ENCODE results near the gene DYNLRB1. TPM values are rescaled to one million over a fixed set of nuclear protein-coding genes. Genes with fewer than 3 reads are reported as not detected.
A peak's percentile ranks its signal among the peaks of the same experiment; 100 is the strongest.
"Not testable (repeated sequence)": the region's sequence is repeated elsewhere in the genome, so short reads cannot be mapped to it uniquely, and the experiment has no call there.

DYNLRB1 gene
- total RNA-seq, 1 donor from 2014 or later: 135 TPM

DNA sequence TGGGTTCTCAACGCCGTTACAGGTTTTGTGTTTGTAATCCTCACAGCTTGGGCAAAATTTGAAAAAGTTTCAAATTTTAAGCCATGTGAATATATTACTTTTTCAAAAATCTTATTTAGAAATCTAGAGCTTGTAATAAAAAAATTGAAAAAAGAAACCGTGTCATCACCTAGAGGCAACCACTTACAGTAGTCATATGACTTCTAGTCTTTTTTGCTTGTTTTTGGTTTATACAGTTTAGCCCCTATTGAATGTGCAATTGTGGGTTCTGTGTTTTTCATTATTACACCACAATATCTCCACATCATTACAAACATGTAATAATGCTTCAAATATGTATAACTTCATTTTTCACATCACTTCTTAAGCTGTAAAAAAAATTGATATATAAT is 888 bp downstream of the DYNLRB1 start:
- Histone ChIP-seq H3K27ac (peak overlapping the region; percentile 97), H3K27me3 (no peaks in the 10 kb centered on the region), H3K4me1 (peaks cover 58% of the 10 kb centered on the region), H3K4me3 (peak overlapping the region; percentile 60 to 78), H3K36me3 (peaks cover 0 to 10% of the 10 kb centered on the region in 2 donors), H3K9me3 (no peaks in the 10 kb centered on the region)
- no peak for DNase-seq (ENCODE audit: extremely low spot score in 2 of 2)
- intact Hi-C loops (cut with DNase I): no loop called here
- TF ChIP-seq CTCF (IDR thresholded peaks at IDR 0.05) (no peak), POLR2AphosphoS5 (IDR thresholded peaks at IDR 0.05; ENCODE audit: insufficient read depth in 1 of 2, low read depth in 1 of 2) (no peak), POLR2A (IDR thresholded peaks at IDR 0.05) (no peak)

DNA sequence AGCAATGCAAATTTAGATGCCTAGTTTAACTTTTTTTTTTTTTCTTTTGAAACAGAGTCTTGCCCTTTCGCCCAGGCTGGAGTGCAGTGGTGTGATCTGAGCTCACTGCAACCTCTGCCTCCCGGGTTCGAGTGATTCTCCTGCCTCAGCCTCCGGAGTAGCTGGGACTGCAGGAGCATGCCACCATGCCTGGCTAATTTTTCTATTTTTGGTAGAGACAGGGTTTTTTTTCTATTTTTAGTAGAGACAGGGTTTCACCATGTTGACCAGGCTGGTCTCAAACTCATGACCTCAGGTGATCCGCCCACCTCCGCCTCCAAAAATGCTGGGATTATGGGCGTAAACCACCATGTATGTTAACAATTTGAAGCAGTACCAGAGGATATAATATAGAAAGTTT is 2.6 kb downstream of the DYNLRB1 start:
- intact Hi-C loops (cut with DNase I); H3K27me3 ChIP-seq; H3K9me3 ChIP-seq; H3K27ac ChIP-seq; DNase-seq (ENCODE audit: extremely low spot score in 2 of 2); H3K36me3 ChIP-seq; H3K4me3 ChIP-seq: not testable (repeated sequence)
- peaks cover 71% of the 10 kb centered on the region for H3K4me1 ChIP-seq

DNA sequence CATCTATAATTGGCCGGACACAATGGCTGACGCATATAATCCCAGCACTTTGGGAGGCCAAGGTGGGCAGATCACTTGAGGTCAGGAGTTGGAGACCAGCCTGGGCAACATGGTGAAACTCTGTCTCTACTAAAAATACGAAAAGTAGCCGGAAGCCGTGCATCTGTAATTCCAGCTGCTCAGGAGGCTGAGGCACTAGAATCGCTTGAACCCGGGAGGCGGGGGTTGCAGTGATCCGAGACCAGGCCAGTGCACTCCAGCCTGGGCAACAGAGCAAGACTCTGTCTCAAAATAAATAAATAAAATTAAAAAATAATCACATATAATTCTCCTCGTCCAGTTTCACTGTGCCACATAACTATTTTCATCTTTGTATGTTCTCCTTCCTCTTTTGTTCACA is 3.6 kb downstream of the DYNLRB1 start:
- H3K27ac ChIP-seq; DNase-seq (ENCODE audit: extremely low spot score in 2 of 2); H3K4me3 ChIP-seq; H3K9me3 ChIP-seq; H3K36me3 ChIP-seq; H3K27me3 ChIP-seq: not testable (repeated sequence)
- peaks cover 76% of the 10 kb centered on the region for H3K4me1 ChIP-seq
- intact Hi-C loops (cut with DNase I): loop anchor here (10.0 kb wide), 1 partner anchor 205 kb away; no protein-coding TSS in a partner anchor

DNA sequence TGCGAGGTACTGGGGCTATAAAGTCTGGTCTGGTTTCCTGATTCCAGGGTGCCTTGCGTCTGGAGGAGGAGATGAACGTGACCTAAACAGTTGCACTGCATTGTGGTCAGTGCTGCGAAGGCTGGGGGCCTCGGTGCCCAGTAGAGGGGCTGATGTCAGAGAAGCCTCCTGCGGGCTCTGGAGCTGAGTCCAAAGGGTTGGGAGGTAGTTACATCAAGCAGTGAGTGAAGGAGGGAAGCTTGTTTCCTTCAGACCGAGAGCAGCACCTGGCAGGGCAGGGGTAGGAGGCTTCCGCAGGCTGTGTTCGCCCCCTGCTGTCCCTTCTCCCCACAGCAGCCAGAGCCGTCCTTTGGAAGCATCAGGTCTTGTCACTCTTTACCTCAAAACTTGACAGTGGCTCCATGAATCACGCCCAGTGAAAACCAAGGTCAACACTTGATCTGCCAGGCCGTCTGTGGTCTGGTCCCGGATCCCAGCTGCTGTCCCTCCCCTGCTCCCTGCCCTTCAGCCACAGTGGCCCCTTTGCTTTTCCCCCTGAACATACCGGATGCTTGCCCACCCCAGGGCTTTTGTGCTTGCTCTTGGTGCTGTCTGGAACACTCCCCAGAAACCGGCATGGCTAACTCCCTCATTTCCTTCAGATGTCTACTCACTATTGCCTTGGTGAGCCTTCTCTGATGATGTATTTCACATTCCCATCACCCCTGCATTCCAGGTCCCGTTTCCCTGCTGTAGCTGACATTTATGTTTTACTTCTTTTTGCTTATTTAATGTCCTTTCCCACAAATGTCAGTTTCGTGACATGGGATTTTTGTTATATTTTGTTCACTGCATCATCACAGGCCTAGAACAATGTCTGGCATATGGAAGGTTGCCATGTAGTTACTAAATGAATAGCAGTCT is 7.0 kb downstream of the DYNLRB1 start:
- peaks cover 0 to 23% of the 10 kb centered on the region in 2 donors for H3K36me3 ChIP-seq
- H3K9me3 ChIP-seq: no peaks in the 10 kb centered on the region
- intact Hi-C loops (cut with DNase I): loop anchor here (10.0 kb wide), 1 partner anchor 208 kb away; no protein-coding TSS in a partner anchor
- peak in 1 of 2 donors; percentile 81 for DNase-seq (ENCODE audit: extremely low spot score in 2 of 2)
- H3K27ac ChIP-seq: peak overlapping the region; percentile 78
- TF ChIP-seq CTCF (IDR thresholded peaks at IDR 0.05) (peak in 2 of 3 experiments; percentile 8 to 34), POLR2AphosphoS5 (IDR thresholded peaks at IDR 0.05; ENCODE audit: insufficient read depth in 1 of 2, low read depth in 1 of 2) (no peak)
- peaks cover 82% of the 10 kb centered on the region for H3K4me1 ChIP-seq
- H3K4me3 ChIP-seq: no peak overlapping the region
- no peaks in the 10 kb centered on the region for H3K27me3 ChIP-seq

DNA sequence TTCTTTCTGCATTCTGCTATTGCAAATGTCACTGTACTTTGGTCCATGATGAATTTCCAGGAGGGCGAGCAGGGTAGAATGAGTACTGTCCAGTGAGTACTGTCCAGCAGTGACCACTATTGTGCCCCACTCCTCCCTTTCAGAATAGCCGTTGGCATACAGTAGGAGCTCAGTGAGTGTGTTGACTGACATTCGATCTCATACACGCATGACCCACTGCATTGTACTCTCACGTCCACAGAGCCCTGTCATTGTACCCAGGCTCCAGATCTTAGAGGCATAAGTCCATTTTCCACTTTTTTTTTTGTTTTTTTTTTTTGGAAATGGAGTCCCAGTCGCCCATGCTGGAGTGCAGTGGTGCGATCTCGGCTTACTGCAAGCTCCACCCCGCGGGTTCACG is 8.2 kb downstream of the DYNLRB1 start:
- peak overlapping the region; percentile 78 for H3K27ac ChIP-seq
- peaks cover 81% of the 10 kb centered on the region for H3K4me1 ChIP-seq
- TF ChIP-seq POLR2A (IDR thresholded peaks at IDR 0.05) (no peak), CTCF (IDR thresholded peaks at IDR 0.05) (no peak), POLR2AphosphoS5 (IDR thresholded peaks at IDR 0.05; ENCODE audit: insufficient read depth in 1 of 2, low read depth in 1 of 2) (no peak)
- no peak overlapping the region for H3K4me3 ChIP-seq
- H3K9me3 ChIP-seq: no peaks in the 10 kb centered on the region
- H3K36me3 ChIP-seq: peaks cover 0 to 28% of the 10 kb centered on the region in 2 donors
- H3K27me3 ChIP-seq: no peaks in the 10 kb centered on the region
- peak in 1 of 2 donors; percentile 56 for DNase-seq (ENCODE audit: extremely low spot score in 2 of 2)
- intact Hi-C loops (cut with DNase I): loop anchor here (10.0 kb wide), 1 partner anchor 210 kb away; no protein-coding TSS in a partner anchor

- intact Hi-C loops (cut with DNase I): loop anchor here (10.0 kb wide), 1 partner anchor 211 kb away; no protein-coding TSS in a partner anchor
- DNase-seq (ENCODE audit: extremely low spot score in 2 of 2): peak in 1 of 2 donors; percentile 85
- no peak for TF ChIP-seq POLR2AphosphoS5 (IDR thresholded peaks at IDR 0.05; ENCODE audit: insufficient read depth in 1 of 2, low read depth in 1 of 2)
- TF ChIP-seq CTCF (IDR thresholded peaks at IDR 0.05): no peak
- TF ChIP-seq POLR2A (IDR thresholded peaks at IDR 0.05): no peak
- no peaks in the 10 kb centered on the region for H3K27me3 ChIP-seq
- peaks cover 0 to 29% of the 10 kb centered on the region in 2 donors for H3K36me3 ChIP-seq
- H3K4me3 ChIP-seq: no peak overlapping the region
- H3K27ac ChIP-seq: peak overlapping the region; percentile 78
- H3K4me1 ChIP-seq: peaks cover 79% of the 10 kb centered on the region
- H3K9me3 ChIP-seq: no peaks in the 10 kb centered on the region
Observed at GRCh38 chr20:34525342-34525708, 9.1 kb downstream of the DYNLRB1 start.

Data from vagina (tissue), 2 donors.